ENCODE results near the gene POGZ.

POGZ gene, protein sequence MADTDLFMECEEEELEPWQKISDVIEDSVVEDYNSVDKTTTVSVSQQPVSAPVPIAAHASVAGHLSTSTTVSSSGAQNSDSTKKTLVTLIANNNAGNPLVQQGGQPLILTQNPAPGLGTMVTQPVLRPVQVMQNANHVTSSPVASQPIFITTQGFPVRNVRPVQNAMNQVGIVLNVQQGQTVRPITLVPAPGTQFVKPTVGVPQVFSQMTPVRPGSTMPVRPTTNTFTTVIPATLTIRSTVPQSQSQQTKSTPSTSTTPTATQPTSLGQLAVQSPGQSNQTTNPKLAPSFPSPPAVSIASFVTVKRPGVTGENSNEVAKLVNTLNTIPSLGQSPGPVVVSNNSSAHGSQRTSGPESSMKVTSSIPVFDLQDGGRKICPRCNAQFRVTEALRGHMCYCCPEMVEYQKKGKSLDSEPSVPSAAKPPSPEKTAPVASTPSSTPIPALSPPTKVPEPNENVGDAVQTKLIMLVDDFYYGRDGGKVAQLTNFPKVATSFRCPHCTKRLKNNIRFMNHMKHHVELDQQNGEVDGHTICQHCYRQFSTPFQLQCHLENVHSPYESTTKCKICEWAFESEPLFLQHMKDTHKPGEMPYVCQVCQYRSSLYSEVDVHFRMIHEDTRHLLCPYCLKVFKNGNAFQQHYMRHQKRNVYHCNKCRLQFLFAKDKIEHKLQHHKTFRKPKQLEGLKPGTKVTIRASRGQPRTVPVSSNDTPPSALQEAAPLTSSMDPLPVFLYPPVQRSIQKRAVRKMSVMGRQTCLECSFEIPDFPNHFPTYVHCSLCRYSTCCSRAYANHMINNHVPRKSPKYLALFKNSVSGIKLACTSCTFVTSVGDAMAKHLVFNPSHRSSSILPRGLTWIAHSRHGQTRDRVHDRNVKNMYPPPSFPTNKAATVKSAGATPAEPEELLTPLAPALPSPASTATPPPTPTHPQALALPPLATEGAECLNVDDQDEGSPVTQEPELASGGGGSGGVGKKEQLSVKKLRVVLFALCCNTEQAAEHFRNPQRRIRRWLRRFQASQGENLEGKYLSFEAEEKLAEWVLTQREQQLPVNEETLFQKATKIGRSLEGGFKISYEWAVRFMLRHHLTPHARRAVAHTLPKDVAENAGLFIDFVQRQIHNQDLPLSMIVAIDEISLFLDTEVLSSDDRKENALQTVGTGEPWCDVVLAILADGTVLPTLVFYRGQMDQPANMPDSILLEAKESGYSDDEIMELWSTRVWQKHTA (N-terminal part only)

DNA sequence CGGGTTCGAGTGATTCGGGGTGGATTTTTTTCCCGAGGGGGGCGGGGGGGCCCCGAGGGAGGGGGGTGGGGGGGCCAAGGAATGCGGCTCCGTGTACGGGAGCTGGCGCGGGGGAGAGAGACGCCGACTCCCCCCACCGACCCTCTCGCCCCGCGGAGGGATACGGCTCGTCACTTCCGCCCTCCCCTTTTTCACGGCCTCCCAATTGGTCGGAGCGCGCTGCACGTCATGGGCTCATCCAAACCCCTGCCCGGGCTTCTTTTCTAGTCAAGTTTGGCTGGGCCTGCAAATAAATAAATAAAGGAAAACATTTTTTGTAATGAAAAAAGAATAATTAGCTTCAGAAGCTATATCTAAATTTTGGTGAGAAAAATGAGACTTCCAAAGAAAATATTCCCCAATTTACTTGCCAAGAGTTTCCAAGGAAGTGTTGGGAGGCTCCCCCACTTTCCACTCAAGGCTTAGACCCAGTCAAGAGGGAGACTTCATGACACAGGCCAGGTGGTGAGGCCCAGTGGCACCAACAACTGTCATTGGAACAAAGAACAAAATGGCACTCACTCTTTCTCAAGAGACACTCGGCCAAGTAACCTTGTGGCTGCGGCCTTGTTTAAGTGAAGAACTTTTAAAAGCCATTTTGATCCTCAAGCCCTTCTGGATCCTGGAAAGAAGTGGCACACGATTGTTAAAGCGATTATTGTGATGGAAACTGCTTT is at the start of gene POGZ:
Gene POGZ, minus strand, starts transcription at position 164 of the 716 bp plus-strand sequence. CDS start 17,290 bp downstream, outside the sequence.
- peak; percentile 94 for DNase-seq

DNA sequence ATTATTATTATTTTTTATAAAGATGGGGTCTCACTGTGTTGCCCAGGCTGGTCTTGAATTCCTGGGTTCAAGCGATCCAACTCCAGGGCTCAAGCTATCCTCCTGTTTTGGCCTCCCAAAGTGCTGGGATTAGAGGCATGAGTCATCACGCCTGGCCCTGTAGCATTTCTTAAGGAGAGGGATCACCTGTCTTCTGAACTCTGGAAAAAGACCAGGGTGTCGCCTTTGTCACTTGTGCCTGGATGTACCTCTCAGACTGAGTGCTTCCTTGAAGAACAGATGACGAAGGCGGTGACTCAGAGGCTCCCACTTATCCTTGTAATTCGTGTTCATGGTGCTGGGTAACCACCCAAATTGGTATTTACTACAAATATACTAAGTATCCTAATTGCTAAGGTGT is 49.5 kb upstream of the POGZ start:
- no peak for DNase-seq

DNA sequence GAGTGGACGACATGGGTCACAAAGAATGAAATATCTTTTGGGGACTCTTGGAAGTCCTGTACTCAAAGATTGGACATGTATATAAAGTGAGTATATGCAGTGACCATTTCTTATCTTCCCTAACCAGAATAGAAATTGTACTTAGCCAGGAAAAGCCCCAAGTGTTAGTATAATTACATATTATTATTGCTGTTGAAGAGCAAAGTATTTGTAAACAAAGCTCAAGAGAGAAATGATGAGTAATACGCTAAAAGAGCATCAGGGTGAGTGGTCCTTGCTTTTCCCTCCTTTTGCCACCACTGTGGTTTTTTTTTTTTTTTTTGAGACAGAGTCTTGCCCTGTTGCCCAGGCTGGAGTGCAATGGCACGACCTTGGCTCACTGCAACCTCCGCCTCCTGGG is 45.5 kb upstream of the POGZ start:
- no peak for DNase-seq

DNA sequence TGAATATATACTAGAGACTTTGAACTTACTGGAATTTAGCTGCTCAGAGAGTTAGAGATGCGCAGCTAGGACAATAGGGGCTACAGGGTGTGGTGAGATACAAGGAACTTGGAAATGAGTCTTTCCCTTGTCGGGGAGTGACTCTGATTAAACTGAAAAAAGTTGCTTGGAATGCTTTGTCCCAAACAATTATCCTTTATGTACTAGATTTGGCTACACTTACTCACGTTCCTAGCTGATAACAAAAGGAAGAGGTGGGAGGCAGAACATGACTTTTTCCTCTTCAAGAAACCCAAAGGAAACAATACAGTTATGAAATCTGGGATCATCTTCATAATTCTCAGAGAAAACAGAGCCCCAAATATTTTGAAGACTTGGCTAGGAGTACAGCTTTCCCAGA is 45.0 kb upstream of the POGZ start:
- no peak for DNase-seq

DNA sequence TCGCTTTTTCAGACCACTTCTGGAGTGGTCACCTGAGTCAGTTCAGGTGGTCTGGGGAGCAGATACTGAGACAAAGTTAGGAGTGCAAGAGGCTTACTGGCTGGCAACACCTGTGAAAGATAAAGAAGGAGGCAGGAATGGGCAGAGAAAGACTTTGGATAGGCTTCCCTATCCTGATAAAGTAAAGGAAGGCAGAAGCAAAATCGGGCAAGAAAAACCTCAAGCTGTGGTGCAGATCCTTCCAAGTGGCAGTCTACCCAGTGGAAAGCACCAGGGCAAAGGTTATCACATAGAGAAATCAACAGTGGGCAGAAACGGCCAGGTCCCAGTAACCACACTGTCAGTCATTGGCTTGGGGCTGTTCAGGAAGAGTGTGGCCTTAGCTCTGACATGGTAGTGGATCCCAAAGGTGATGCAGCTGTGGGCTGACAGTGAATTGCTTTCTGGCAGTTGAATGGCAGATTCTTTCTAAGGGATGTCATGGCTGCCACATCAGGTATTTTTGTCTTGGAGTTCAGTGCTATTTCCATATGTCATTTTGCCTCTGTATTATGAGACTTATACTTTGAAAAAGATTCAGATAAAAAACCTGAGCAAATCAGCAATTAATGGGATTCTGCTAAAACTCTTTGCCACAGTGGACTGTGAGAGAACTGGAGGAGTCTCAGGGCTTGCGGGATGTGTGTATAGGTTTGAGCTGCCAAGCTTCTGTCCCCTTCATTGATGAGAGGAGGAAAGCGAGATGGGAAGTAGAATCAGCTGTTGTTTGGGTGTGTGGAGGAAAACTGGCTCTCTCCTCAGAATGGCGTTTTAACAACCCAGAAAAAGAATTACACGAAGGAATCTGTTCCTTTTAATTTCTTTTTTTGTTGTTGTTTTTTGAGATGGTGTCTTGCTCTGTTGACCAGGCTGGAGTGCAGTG is 43.8 kb upstream of the POGZ start:
- no peak for DNase-seq

DNA sequence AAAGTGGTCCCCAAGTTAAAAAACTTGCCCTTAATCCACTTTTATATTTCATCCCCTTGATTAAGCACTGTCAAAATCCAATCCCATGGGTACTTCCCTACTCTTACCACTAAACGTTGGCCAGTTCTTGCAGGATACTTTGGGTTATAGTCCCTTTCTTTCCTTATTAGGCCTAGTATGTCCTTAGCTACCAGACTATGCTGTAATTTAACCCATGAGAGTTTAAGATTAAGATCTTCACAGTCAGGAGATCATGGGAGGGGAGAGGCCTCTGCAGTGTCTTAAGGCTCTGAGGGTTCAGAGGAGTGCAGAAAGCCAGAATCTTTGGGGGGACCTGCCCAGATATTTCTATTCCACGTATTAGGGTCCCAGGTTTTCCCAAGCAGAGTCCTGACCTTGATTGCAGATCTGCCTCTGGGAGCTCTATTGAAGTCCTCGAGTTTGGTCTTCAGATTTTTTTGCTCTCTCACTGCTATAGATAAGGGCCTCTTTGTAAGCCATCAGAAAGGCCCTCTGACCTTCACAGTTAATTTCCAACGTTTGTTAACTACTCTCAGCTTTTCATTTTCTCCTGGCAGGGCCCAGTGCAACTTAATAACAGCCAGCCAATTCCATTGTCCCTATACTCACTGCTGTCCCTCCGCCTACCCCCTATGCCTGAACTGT is 42.9 kb upstream of the POGZ start:
- no peak for DNase-seq

DNA sequence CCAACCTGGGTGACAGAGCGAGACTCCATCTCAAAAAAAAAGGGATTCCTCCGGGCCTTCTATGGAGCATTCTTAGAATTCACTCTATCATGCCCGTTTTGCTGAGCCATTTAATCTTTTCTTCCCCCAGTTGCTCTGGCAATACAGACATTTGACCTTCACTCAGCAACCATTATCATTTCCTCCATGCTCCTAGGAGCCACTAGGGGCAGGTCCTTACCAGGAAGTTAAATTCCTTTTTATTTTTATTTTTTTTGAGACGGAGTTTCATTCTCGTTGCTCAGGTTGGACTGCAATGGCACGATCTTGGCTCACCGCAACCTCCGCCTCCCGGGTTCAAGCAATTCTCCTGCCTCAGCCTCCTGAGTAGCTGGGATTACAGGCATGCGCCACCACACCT is 42.2 kb upstream of the POGZ start:
- DNase-seq = no peak

DNA sequence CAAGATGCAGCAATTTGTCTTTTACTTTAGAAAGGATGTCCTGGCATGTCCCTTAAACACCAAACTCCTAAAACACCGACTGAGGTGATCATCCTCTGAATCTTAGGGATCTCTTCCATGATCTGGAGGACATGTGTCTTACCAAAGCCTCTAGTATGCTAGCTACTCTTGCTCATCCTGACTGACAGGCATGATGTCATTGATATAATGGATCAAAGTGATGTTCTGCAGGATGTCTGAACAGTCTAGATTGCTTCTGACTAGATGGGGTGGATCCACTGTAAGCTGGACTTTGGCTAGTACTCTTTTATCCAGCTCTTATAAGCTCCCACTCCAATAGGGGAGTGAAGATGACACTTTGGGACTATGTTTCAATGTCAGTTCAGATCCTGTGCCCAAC is 40.6 kb upstream of the POGZ start:
- no peak for DNase-seq

DNA sequence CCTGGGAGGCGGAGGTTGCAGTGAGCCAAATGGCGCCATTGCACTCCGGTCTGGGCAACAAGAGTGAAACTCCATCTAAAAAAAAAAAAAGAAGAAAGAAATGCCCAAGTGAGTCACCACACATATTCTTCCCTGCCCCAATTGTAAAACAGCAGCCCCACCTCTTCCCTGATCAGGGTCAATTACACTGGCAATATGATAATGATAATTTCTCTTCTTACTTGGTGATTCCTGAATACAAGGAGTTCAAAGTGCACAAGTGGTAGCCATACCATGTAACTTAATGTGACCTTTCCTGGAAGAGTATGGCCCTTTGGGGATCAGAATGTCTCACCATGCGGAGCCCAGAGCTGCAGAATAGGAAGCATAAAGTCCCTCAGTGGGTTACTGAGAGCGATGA is 40.1 kb upstream of the POGZ start:
- no peak for DNase-seq

DNA sequence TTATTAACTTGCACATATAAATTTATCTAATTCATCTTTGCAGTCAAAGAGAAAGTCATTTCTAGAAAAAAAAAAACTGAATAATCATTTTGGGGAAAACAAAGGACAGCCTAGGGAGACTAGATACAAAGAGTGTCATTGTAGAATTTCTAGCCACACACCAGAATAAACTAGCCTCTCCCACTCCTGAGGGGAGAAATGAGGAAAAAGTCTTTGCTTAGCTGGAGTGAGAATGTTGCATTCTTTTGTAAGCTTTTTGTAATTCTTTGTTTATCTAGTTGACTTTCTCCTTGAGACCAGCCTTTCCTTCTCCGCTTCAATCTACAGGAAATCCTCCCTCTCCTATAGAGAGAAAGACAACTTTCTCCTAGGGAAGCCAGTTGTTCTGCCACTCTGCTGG is 36.0 kb upstream of the POGZ start:
- no peak for DNase-seq

DNA sequence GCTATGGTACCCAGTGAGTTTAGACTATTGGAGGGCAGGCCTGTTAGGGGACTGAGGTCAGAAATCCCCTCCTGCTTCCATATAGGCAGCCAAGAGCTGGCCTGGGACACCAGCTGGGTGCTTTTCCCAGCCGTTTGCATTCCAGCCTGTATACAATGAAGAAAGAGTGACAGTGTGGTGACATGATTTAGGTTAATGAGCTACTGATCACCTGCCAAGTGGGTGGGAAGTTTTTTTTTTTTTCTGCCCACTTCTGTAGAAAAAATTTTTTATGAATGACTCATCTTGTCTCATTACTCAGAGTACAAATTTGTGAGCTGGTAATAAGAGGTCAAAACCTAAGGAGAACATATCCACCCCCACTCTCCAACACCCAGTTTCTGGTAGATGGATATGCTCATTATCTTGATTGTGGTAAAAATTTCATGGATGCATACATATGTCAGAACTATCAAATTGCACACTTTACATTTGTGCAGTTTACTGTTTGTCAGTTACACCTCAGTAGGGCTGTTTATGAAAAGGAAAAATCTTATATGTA is 35.5 kb upstream of the POGZ start:
- peak; percentile 41 for DNase-seq

DNA sequence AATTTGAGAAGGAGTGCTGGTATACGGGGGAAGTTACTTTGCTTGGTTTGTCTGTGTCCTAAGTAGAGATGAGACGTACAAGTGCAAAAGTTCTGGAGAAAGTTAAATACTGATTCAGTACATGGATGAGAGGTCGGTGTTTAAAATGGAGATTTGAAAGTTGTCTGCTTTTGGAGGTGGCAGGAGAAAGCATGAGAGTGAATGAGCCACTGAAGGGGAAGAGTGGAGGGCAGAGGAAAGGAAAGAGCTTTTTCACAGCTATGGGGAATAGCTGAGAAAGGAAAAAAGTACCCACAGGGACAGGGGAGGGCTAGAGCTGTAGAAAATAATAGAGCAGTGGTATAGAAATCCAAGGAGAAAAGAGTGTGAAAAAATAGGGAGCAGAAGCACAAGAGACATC is 33.7 kb upstream of the POGZ start:
- DNase-seq = no peak

DNA sequence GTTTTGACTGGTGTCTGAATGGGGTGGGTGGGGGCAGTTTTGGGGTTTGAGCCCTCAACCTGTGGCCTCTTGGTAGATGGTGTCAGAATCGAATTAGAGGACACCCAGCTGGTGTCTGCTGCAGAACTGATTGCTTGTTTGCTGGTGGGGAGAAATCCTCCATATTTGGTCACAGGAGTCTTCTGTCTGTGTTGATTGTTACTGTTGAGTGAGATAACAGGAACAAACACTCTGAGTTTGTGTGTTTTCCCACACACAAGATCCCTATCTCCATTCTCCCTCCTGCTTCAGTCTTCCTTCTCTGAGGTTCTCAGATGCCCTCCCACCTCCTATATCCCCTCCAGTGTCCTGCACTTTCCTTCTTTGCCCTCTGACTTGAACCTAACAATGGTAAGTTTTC is 32.8 kb upstream of the POGZ start:
- DNase-seq = no peak

DNA sequence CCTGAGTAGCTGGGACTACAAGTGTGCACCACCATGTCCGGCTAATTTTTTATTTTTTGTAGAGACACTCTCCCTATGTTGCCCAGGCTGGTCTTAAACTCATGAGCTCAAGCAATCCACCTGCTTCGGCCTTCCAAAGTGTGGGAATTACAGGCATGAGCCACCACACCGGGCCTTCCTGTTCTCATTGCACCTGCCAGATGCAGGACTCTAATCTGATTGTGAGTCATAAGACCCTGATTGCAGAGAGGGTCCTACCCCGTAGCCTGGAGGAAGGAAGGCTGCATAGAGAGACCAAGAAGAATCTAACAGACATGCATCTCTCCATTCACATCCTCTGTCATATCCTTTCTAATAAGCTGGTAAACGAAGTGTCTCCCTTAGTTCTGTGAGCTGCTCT is 32.3 kb upstream of the POGZ start:
- DNase-seq = no peak

DNA sequence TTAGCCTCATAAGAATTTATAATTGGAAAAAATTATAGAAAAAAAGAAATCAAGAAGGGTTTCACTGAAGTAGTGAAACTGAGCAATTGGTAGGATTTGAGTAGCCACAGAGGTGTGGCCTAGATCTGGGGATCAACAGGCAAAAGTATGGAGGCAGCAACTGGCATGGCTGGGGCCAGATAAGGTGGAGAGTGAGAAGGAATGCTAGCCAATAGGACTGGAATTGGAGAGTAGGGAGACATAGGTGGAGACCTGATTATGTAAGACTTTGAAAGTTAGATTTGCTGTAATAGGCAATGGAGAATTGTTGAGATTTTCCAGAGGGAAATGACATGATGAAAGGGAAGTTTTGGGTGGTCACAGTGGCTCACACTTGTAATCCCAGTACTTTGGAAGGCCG is 27.3 kb upstream of the POGZ start:
- DNase-seq = no peak

DNA sequence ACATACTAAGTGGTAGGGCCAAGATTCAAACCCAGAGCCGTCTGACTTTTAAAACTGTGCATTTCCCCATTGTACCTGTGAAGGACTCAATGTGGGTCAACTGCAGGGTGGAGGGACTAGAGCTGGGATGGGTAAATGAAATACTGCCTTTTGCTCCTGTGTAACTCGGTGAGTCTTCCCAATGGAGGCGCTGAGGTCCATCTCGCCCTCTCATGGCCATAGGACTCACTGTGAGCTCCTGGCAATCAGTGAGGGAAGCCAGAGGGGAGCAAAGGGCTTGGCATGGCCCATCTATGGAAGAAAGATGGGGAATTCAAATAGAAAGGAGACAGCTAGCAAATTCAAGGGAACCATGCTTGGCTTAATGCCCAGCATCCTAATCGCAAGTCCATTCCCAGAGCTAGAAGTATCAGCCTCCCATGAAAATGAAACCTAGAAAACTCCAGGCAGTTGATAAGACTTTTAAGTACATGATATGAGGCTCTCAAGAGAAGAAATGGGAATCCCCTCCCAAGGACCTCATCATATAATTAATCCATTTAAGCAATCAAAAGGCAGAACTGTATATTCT is 26.5 kb upstream of the POGZ start:
- no peak for DNase-seq

DNA sequence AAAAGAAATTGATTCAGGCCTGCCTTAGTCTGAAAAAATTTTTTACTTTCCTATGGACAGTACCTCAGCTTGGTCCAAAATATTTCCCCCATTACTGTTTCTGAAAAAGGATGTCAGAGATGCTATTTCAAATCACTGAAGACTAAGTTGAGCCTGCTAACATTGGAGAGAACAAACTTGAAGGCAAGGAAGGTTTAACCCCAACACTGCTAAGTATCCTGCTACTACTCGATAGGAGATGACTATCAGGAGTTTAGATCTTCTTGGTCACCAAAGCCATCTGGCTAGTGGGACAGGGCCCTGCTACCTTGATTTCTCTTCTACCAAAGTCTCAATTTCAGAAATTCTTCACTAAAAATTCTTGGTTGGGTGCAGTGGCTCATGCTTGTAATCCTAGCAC is 22.7 kb upstream of the POGZ start:
- no peak for DNase-seq

DNA sequence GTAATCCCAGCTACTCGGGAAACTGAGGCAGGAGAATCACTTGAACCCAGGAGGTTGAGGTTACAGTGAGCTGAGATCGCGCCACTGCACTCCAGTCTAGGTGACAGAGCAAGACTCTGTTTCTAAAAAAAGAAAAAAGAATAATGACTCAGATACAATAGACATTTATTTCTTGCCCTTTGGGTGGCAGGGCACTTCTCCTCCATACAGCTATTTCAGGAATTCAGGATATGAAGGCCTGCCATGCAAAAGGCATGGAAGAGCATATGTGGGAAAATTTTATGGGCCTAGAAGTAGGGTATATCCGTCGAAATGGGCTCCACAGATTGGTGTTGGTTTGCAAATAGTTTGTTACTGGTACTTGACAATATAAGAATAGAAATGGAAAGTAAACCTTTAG is 20.2 kb upstream of the POGZ start:
- DNase-seq = no peak

DNA sequence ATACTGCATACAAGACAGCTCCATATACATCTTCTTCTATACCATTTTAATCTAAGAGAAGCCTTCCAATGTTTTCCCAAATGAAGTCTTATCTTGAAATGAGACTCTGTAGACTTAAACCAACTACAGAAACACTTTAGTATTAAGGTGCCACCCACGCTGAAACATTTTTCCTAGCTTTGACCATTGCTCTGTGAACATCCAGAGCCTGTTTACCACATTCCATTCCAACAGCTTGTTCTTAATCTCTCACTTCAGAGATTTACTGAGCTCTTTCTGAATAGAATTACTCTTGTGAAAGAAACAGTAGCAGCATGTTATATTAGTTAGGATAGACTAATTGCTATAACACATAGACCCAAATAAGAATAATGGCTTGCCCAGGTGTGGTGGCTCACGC is 19.6 kb upstream of the POGZ start:
- no peak for DNase-seq

DNA sequence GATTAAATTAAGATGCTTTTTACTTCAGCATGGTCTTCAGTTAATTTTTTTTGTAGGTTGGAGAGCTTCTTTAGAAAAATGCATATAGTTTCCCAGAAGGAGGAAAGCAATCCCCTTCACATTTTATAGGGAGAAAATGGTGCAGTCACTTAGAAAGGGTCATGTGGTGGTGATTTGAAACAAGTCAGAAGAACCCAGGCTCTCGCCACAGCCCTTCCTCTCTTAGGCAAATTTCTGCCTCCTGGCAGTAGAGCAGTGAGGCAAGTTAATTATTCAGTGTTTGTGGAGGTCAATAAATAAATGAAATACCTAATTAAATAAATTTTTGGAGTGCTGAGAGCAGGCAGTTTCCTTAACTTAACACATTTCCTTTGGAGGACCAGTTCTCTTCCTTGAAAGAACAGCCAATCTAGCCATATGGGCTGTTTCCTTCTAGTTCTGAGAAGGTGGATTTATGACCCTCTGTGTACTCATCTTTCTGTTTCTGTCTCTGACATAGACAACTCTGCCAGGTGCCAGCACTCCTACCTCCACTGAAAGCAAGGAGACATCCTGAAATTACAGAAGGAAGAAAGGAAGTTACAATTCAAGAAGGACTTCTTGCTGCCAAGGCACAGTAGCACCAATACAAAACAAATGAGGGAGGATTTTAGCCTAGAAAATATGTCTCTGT is 19.0 kb upstream of the POGZ start:
- no peak for DNase-seq

Measured in activated CD4-positive, alpha-beta T cell treated with anti-CD3 and anti-CD28 coated beads, Interleukin-2, amount 50 U/mL, for 16 hours (primary cell).